SK-N-SH (cell line): ENCODE data around the gene SPIN1.

Experiments
- CTCF ChIP-seq: fragments of 200-600 bp; sonication (generic); IDR thresholded peaks from 2 replicates; pipeline ENCODE4 v1.6.1; 2017; ENCODE audit warnings: antibody characterized with exemption, mild to moderate bottlenecking, moderate library complexity
- EP300 ChIP-seq, 2 experiments: IDR thresholded peaks; 2 replicates each; pipeline versions ENCODE4 v1.4.0 to v1.6.1; 2012; ENCODE audit warnings: borderline replicate concordance in 1 of 2, low read depth in 1 of 2, low read length in 1 of 2
- EZH2phosphoT487 ChIP-seq: fragments of 200-600 bp; sonication (generic); IDR thresholded peaks from 2 replicates; pipeline ENCODE4 v1.6.1; 2017; ENCODE audit warnings: low read depth, mixed run types, mild to moderate bottlenecking, antibody characterized with exemption, moderate library complexity, borderline replicate concordance
- JUND ChIP-seq: IDR thresholded peaks from 2 replicates; pipeline ENCODE4 v1.4.0; 2012
- MAX ChIP-seq: IDR thresholded peaks from 2 replicates; pipeline ENCODE4 v1.4.0; 2012; ENCODE audit warnings: low read depth
- RCOR1 ChIP-seq: fragments of 150-350 bp; IDR thresholded peaks from 2 replicates; pipeline ENCODE4 v1.6.1; 2017; ENCODE audit warnings: antibody characterized with exemption, low read length
- YY1 ChIP-seq: IDR thresholded peaks from 2 replicates; pipeline ENCODE4 v1.4.0; 2012; ENCODE audit warnings: low read depth, mild to moderate bottlenecking

DNA sequence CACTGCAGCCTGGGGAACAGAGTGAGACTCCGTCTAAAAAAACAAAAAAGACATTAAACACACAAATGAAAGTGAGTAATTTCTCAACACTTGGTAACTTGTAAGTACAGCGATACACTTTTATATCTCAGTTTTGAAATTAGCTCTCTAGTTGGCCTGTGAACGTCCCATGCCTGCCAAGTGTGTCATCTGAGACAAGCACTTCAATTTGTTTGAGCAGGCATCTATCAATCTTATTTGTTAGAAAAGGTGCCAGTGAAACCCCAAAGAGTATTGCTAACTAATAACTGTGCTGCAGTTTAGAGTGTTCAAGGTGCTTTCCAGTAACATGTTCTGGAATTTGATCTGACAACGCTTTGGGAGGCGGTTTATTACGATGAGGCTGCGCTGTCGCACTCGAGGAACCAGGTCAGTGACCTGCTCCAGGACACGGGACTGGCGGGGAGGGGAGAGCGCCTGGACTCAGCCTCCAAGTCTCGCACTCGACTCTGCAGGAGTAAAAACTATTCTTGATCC lies 1.1 kb upstream of the SPIN1 start:
- TF ChIP-seq CTCF = no peak
- no peak for TF ChIP-seq EP300 (IDR thresholded peaks at IDR 0.05; ENCODE audit: borderline replicate concordance in 1 of 2, low read depth in 1 of 2, low read length in 1 of 2)
- TF ChIP-seq EZH2phosphoT487 = no peak
- no peak for TF ChIP-seq RCOR1
- no peak for TF ChIP-seq JUND
- no peak for TF ChIP-seq MAX
- TF ChIP-seq YY1 = no peak
